Astrocyte (in vitro differentiated cells and primary cell): ENCODE results near the gene PDGFA. TPM values are rescaled to one million over a fixed set of nuclear protein-coding genes. Genes with fewer than 3 reads are reported as not detected.

Experiments used
- DNase-seq: peaks from one replicate; pipeline ENCODE4 v3.0.0-alpha.2; 2010; ENCODE audit warnings: low read depth
- FAIRE-seq: peaks from 2 replicates; lab custom pipeline; 2011; peaks lifted over from hg19 to GRCh38; lab: Jason Lieb, UNC
- H2AFZ ChIP-seq: 2 replicates; pipeline ENCODE4 v1.6.0; 2012; ENCODE audit warnings: low read depth, low read length, inconsistent platforms
- H3K27ac ChIP-seq: 2 replicates; pipeline ENCODE4 v1.5.1; 2011; ENCODE audit warnings: low read depth, low read length, inconsistent platforms
- H3K27me3 ChIP-seq: 2 replicates; pipeline ENCODE4 v1.6.0; 2011; ENCODE audit warnings: low read length, inconsistent platforms; ENCODE audit not compliant: insufficient read depth
- H3K36me3 ChIP-seq: 2 replicates; pipeline ENCODE4 v1.5.1; 2011; ENCODE audit warnings: low read length, inconsistent platforms; ENCODE audit not compliant: insufficient read depth
- H3K4me1 ChIP-seq: 2 replicates; pipeline ENCODE4 v1.5.1; 2011; ENCODE audit warnings: low read length, inconsistent platforms; ENCODE audit not compliant: insufficient read depth
- H3K4me2 ChIP-seq: 2 replicates; pipeline ENCODE4 v1.6.0; 2012; ENCODE audit warnings: low read length, inconsistent platforms
- H3K4me3 ChIP-seq: 2 replicates; pipeline ENCODE4 v1.5.1; 2011; ENCODE audit warnings: low read depth, mild to moderate bottlenecking, low read length, inconsistent platforms; ENCODE audit not compliant: insufficient read depth
- H3K79me2 ChIP-seq: 2 replicates; pipeline ENCODE4 v1.6.0; 2012; ENCODE audit warnings: mild to moderate bottlenecking, low read length, inconsistent platforms; ENCODE audit not compliant: insufficient read depth
- H3K9ac ChIP-seq: 2 replicates; pipeline ENCODE4 v1.6.0; 2012; ENCODE audit warnings: mild to moderate bottlenecking, low read length, inconsistent platforms
- H3K9me3 ChIP-seq: 2 replicates; pipeline ENCODE4 v1.5.1; 2012; ENCODE audit warnings: low read depth, mild to moderate bottlenecking, low read length, inconsistent platforms; ENCODE audit not compliant: insufficient read depth
- H4K20me1 ChIP-seq: 2 replicates; pipeline ENCODE4 v1.6.0; 2012; ENCODE audit warnings: low read length, inconsistent platforms; ENCODE audit not compliant: insufficient read depth
- H3K27ac Mint-ChIP-seq: one replicate; pipeline ENCODE4 v1.8.0; 2021; ENCODE audit warnings: mild to moderate bottlenecking, mixed read lengths; ENCODE audit not compliant: unreplicated experiment
- H3K27me3 Mint-ChIP-seq: one replicate; pipeline ENCODE4 v1.8.0; 2021; ENCODE audit warnings: low read depth, mixed read lengths; ENCODE audit not compliant: unreplicated experiment
- H3K36me3 Mint-ChIP-seq: one replicate; pipeline ENCODE4 v1.8.0; 2021; ENCODE audit warnings: low read depth, mixed read lengths; ENCODE audit not compliant: unreplicated experiment
- H3K4me1 Mint-ChIP-seq: one replicate; pipeline ENCODE4 v1.8.0; 2021; ENCODE audit warnings: low read depth, mixed read lengths; ENCODE audit not compliant: unreplicated experiment
- H3K4me3 Mint-ChIP-seq: one replicate; pipeline ENCODE4 v1.8.0; 2021; ENCODE audit warnings: mild to moderate bottlenecking, moderate library complexity, mixed read lengths; ENCODE audit not compliant: unreplicated experiment
- H3K9me3 Mint-ChIP-seq: one replicate; pipeline ENCODE4 v1.8.0; 2021; ENCODE audit warnings: mild to moderate bottlenecking, mixed read lengths; ENCODE audit not compliant: unreplicated experiment
- CTCF ChIP-seq: IDR thresholded peaks from 2 replicates; pipeline ENCODE4 v1.5.1; 2011; ENCODE audit warnings: low read depth, mild to moderate bottlenecking, inconsistent platforms, low read length, moderate library complexity; ENCODE audit not compliant: insufficient read depth
- EZH2 ChIP-seq: IDR thresholded peaks from 2 replicates; pipeline ENCODE4 v1.6.1; 2012; ENCODE audit warnings: mild to moderate bottlenecking, low read length, inconsistent platforms; ENCODE audit not compliant: insufficient read depth
- total RNA-seq: library from RNA; stranded (reverse); gene quantifications from 2 replicates; pipeline ENCODE4 v1.2.1, GENCODE V29; 2021

The PDGFA gene
- total RNA-seq, 1 donor from 2014 or later: 47.1 TPM

- Mint-ChIP-seq H3K4me3 (no peak overlapping the region), H3K27ac (no peak overlapping the region), H3K4me1 (peaks cover 8% of the 10 kb centered on the region), H3K9me3 (peaks cover 18% of the 10 kb centered on the region), H3K36me3 (peaks cover 2% of the 10 kb centered on the region), H3K27me3 (peaks cover 6% of the 10 kb centered on the region)
- TF ChIP-seq CTCF (no peak), EZH2 (no peak)
- no peak overlapping the region for H3K4me3 ChIP-seq
- no peak overlapping the region for H3K9ac ChIP-seq
- no peak overlapping the region for H2AFZ ChIP-seq
- H4K20me1 ChIP-seq: no peaks in the 10 kb centered on the region
- no peak for FAIRE-seq
- H3K36me3 ChIP-seq: no peaks in the 10 kb centered on the region
- H3K79me2 ChIP-seq: no peaks in the 10 kb centered on the region
- H3K4me2 ChIP-seq: no peak overlapping the region
- peaks cover 16% of the 10 kb centered on the region for H3K4me1 ChIP-seq
- H3K9me3 ChIP-seq: no peaks in the 10 kb centered on the region
- no peak overlapping the region for H3K27ac ChIP-seq
- H3K27me3 ChIP-seq: no peaks in the 10 kb centered on the region
- no peak for DNase-seq
Measured at GRCh38 chr7:466465-467191, 53.0 kb downstream of the PDGFA start.

- Mint-ChIP-seq H3K27ac (no peak overlapping the region), H3K4me3 (no peak overlapping the region)
Measured at GRCh38 chr7:465710-466400, 53.8 kb downstream of the PDGFA start.

More at GRCh38 chr7:465710-466400, 53.8 kb downstream of the PDGFA start:
- Histone ChIP-seq H3K79me2 (no peaks in the 10 kb centered on the region), H3K4me1 (peaks cover 16% of the 10 kb centered on the region), H3K9ac (no peak overlapping the region), H3K27me3 (no peaks in the 10 kb centered on the region), H3K4me3 (no peak overlapping the region), H4K20me1 (no peaks in the 10 kb centered on the region), H3K36me3 (no peaks in the 10 kb centered on the region), H3K9me3 (no peaks in the 10 kb centered on the region), H3K27ac (no peak overlapping the region), H2AFZ (no peak overlapping the region), H3K4me2 (no peak overlapping the region)
- FAIRE-seq (no peak), DNase-seq (no peak)
- Mint-ChIP-seq H3K27me3 (peaks cover 6% of the 10 kb centered on the region), H3K36me3 (peaks cover 2% of the 10 kb centered on the region), H3K9me3 (peaks cover 18% of the 10 kb centered on the region), H3K4me1 (peaks cover 11% of the 10 kb centered on the region)
- no peak for TF ChIP-seq EZH2
- TF ChIP-seq CTCF: no peak
